Neural progenitor cell (in vitro differentiated cells): ENCODE data around the gene SLC22A23. TPM values are rescaled to one million over a fixed set of nuclear protein-coding genes. Genes with fewer than 3 reads are reported as not detected.

Experiments
- DNase-seq: peaks from one replicate; pipeline ENCODE4 v3.0.0-alpha.2; 2016; ENCODE audit warnings: low spot score
- H2AFZ ChIP-seq: fragments of 200-600 bp; sonication (generic); replicated peaks from 2 replicates; pipeline ENCODE4 v1.6.1; 2016; ENCODE audit warnings: antibody characterized with exemption
- H3F3A ChIP-seq: fragments of 200-600 bp; sonication (generic); 2 replicates; pipeline ENCODE4 v1.6.1; 2016; ENCODE audit warnings: antibody characterized with exemption, low read depth
- H3K27ac ChIP-seq: fragments of 200-600 bp; sonication (generic); 2 replicates; pipeline ENCODE4 v1.5.1; 2016; ENCODE audit warnings: mild to moderate bottlenecking
- H3K27me3 ChIP-seq: fragments of 200-600 bp; sonication (generic); 2 replicates; pipeline ENCODE4 v1.6.1; 2016; ENCODE audit warnings: mild to moderate bottlenecking, moderate library complexity
- H3K36me3 ChIP-seq: fragments of 200-600 bp; sonication (generic); 2 replicates; pipeline ENCODE4 v1.5.1; 2016
- H3K4me1 ChIP-seq: fragments of 200-600 bp; sonication (generic); 2 replicates; pipeline ENCODE4 v1.6.1; 2016; ENCODE audit warnings: mixed run types
- H3K4me2 ChIP-seq: fragments of 200-600 bp; sonication (generic); 2 replicates; pipeline ENCODE4 v1.6.1; 2016
- H3K4me3 ChIP-seq: fragments of 200-600 bp; sonication (generic); 2 replicates; pipeline ENCODE4 v1.5.1; 2016
- H3K79me2 ChIP-seq: fragments of 200-600 bp; sonication (generic); 2 replicates; pipeline ENCODE4 v1.6.1; 2016; ENCODE audit warnings: low read depth
- H3K9ac ChIP-seq: fragments of 200-600 bp; sonication (generic); 2 replicates; pipeline ENCODE4 v1.6.1; 2016
- H3K9me3 ChIP-seq: fragments of 200-600 bp; sonication (generic); 2 replicates; pipeline ENCODE4 v1.5.1; 2016; ENCODE audit warnings: low read depth
- H4K20me1 ChIP-seq: fragments of 200-600 bp; sonication (generic); 2 replicates; pipeline ENCODE4 v1.6.1; 2016; ENCODE audit warnings: low read depth
- H3K27ac Mint-ChIP-seq: 3 replicates; pipeline ENCODE4 v1.8.0; 2021; ENCODE audit warnings: mixed read lengths
- H3K27me3 Mint-ChIP-seq: 2 replicates; pipeline ENCODE4 v1.8.0; 2022; ENCODE audit warnings: low read depth, mild to moderate bottlenecking, inconsistent platforms, moderate library complexity, mixed read lengths; ENCODE audit not compliant: insufficient read depth
- H3K36me3 Mint-ChIP-seq: 3 replicates; pipeline ENCODE4 v1.8.0; 2021; ENCODE audit warnings: mixed read lengths
- H3K4me1 Mint-ChIP-seq: 3 replicates; pipeline ENCODE4 v1.8.0; 2021; ENCODE audit warnings: mixed read lengths
- H3K4me3 Mint-ChIP-seq: 3 replicates; pipeline ENCODE4 v1.8.0; 2021; ENCODE audit warnings: mild to moderate bottlenecking, moderate library complexity, mixed read lengths
- H3K9me3 Mint-ChIP-seq: 3 replicates; pipeline ENCODE4 v1.8.0; 2020; ENCODE audit warnings: mixed read lengths
- CTCF ChIP-seq: fragments of 200-600 bp; sonication (generic); IDR thresholded peaks from 2 replicates; pipeline ENCODE4 v1.5.1; 2017; ENCODE audit warnings: antibody characterized with exemption, mild to moderate bottlenecking
- EZH2 ChIP-seq: fragments of 200-600 bp; sonication (generic); IDR thresholded peaks from 2 replicates; pipeline ENCODE4 v1.6.1; 2017; ENCODE audit warnings: antibody characterized with exemption, mild to moderate bottlenecking, moderate library complexity
- EZH2phosphoT487 ChIP-seq: fragments of 200-600 bp; sonication (generic); IDR thresholded peaks from 2 replicates; pipeline ENCODE4 v1.6.1; 2017; ENCODE audit warnings: antibody characterized with exemption
- total RNA-seq: library from RNA; depleted of rRNA; stranded (reverse); fragments of >200 nt; gene quantifications from 2 replicates; pipeline ENCODE4 v1.2.3, GENCODE V29; 2015; ENCODE audit warnings: low replicate concordance

The SLC22A23 gene
- total RNA-seq, 1 donor from 2014 or later = 0.99 TPM

DNA sequence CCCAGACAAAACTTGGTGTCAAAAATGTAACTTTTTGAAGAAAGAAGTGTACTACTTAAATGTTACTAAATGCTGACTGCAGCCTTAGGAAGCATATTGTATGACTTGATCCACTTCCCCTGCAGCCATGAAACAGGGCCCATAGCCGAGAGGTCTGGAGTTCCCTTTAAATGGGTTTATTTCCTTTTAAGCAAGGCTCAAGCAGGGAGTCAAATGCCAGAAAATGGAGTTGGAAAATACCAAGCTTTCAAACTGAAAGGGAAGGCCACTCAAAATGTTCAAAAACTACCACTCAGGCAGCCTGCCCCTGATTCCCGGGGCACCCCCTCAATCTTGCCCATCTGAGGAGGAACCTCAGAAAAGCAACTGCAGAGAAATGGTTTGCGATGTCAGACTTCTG is 43.3 kb downstream of the SLC22A23 start:
- peaks cover 7% of the 10 kb centered on the region for H3K9me3 Mint-ChIP-seq
- H3K4me3 Mint-ChIP-seq = no peak overlapping the region
- peaks cover 13% of the 10 kb centered on the region for H3K4me1 ChIP-seq
- H3K4me2 ChIP-seq = no peak overlapping the region
- no peaks in the 10 kb centered on the region for H3K36me3 ChIP-seq
- no peak overlapping the region for H2AFZ ChIP-seq
- H3K27ac Mint-ChIP-seq = no peak overlapping the region
- peaks cover 64% of the 10 kb centered on the region for H3K4me1 Mint-ChIP-seq
- DNase-seq = no peak
- no peak overlapping the region for H3K27ac ChIP-seq
- H4K20me1 ChIP-seq = no peaks in the 10 kb centered on the region
- no peaks in the 10 kb centered on the region for H3K27me3 ChIP-seq
- peaks cover 2% of the 10 kb centered on the region for H3K27me3 Mint-ChIP-seq
- H3F3A ChIP-seq = no peaks in the 10 kb centered on the region
- TF ChIP-seq EZH2 (no peak), CTCF (no peak), EZH2phosphoT487 (no peak)
- no peak overlapping the region for H3K4me3 ChIP-seq
- no peak overlapping the region for H3K9ac ChIP-seq
- no peaks in the 10 kb centered on the region for H3K9me3 ChIP-seq
- no peaks in the 10 kb centered on the region for H3K79me2 ChIP-seq
- H3K36me3 Mint-ChIP-seq = peaks cover 30% of the 10 kb centered on the region

GRCh38 chr6:3412779-3413500 is 43.9 kb downstream of the SLC22A23 start:
- H3K27ac Mint-ChIP-seq = peak overlapping the region; percentile 22
- no peaks in the 10 kb centered on the region for H3K9me3 ChIP-seq
- H3K27ac ChIP-seq = no peak overlapping the region
- H4K20me1 ChIP-seq = no peaks in the 10 kb centered on the region
- peaks cover 58% of the 10 kb centered on the region for H3K4me1 Mint-ChIP-seq
- no peak for DNase-seq
- H3K9me3 Mint-ChIP-seq = peaks cover 7% of the 10 kb centered on the region
- TF ChIP-seq EZH2 (no peak), EZH2phosphoT487 (no peak)
- H3K4me3 ChIP-seq = no peak overlapping the region
- H3K4me3 Mint-ChIP-seq = no peak overlapping the region
- H3K27me3 ChIP-seq = no peaks in the 10 kb centered on the region
- no peaks in the 10 kb centered on the region for H3F3A ChIP-seq
- no peak overlapping the region for H3K4me2 ChIP-seq
- no peaks in the 10 kb centered on the region for H3K79me2 ChIP-seq
- H3K36me3 Mint-ChIP-seq = peaks cover 30% of the 10 kb centered on the region
- H2AFZ ChIP-seq = no peak overlapping the region
- H3K4me1 ChIP-seq = peaks cover 13% of the 10 kb centered on the region
- no peak overlapping the region for H3K9ac ChIP-seq
- H3K36me3 ChIP-seq = no peaks in the 10 kb centered on the region
- H3K27me3 Mint-ChIP-seq = peaks cover 2% of the 10 kb centered on the region

DNA sequence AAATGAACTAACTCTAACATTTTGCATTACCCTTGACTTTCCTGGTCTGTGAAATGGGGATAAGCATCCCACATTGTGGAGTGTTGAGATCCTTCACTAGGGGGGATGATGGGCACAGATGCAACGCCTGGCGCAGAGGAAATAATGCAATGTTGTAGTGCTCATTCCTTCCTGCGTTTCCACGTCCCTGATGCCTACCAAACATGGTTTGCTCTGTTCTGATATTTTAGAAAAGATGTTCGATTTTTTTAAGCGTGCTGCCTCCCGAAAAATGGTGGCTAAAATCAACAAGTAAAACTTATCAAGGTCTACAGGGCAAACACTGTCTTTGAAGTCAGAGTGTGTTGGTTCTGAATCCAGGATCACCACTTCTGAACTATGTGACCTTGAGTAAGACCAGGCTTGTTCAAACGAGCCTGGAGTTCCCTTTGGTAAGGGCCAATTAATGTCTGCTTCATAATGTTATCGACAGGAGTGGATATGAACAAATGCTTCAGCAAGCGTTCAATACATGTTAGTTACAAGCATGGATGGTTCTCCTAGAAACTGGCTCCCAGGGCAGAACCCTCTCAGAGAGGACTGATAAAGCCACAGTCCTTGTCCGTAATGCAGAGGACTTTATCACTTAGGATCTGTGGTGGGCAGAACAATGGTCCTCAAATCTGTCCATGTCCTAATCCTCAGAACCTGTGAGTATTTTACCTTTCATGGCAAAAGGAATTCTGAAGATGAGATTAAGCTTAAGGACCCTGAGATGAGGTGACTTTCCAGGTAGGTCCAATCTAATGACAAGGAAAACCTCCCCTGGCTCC is 44.7 kb downstream of the SLC22A23 start:
- Histone ChIP-seq H4K20me1 (no peaks in the 10 kb centered on the region), H3F3A (no peaks in the 10 kb centered on the region), H3K4me3 (no peak overlapping the region), H3K4me1 (peaks cover 13% of the 10 kb centered on the region), H3K79me2 (no peaks in the 10 kb centered on the region), H3K36me3 (no peaks in the 10 kb centered on the region), H3K9ac (no peak overlapping the region), H2AFZ (no peak overlapping the region), H3K27me3 (no peaks in the 10 kb centered on the region), H3K9me3 (no peaks in the 10 kb centered on the region), H3K4me2 (no peak overlapping the region), H3K27ac (no peak overlapping the region)
- Mint-ChIP-seq H3K4me1 (peaks cover 54% of the 10 kb centered on the region), H3K36me3 (peaks cover 32% of the 10 kb centered on the region), H3K27ac (no peak overlapping the region), H3K27me3 (peaks cover 2% of the 10 kb centered on the region), H3K9me3 (peaks cover 7% of the 10 kb centered on the region), H3K4me3 (no peak overlapping the region)
- no peak for DNase-seq
- TF ChIP-seq EZH2 (no peak), CTCF (no peak), EZH2phosphoT487 (no peak)
